Measurements from ENCODE around the gene GAMT. TPM values are rescaled to one million over a fixed set of nuclear protein-coding genes. Genes with fewer than 3 reads are reported as not detected.
A peak's percentile ranks its signal among the peaks of the same experiment; 100 is the strongest.
"Not testable (repeated sequence)": the region's sequence is repeated elsewhere in the genome, so short reads cannot be mapped to it uniquely, and the experiment has no call there.

The GAMT gene
- total RNA-seq (2014; rRNA removed; shearing (Covaris generic)), result 12.3 and 31.6 TPM in 2 replicates

GRCh38 chr19:1401138-1401888, at the start of gene GAMT:
GAMT (minus strand) TSS chr19:1401542; CDS start chr19:1401476, 66 bp downstream.
- no peaks in the 10 kb centered on the region for H3K36me3 ChIP-seq (replicated peaks; ENCODE audit: control insufficient read depth, insufficient read depth, low read length)
- peaks cover 4% of the 10 kb centered on the region; the same call in 1 of the 2 replicates for H3K27me3 ChIP-seq (ENCODE audit: control insufficient read depth, insufficient read depth, low read length)
- peak within 1 kb of the TSS; percentile 82 for H3K4me3 ChIP-seq (ENCODE audit: insufficient read depth, low read depth, low read length)
- DNase-seq, result peak; percentile 96

GRCh38 chr19:1449467-1450442, 48.4 kb upstream of the GAMT start, which contains the start of gene APC2:
APC2 (plus strand) TSS chr19:1450121; CDS start chr19:1453002, 2,881 bp downstream.
- Histone ChIP-seq H3K27me3 (ENCODE audit: control insufficient read depth, insufficient read depth, low read length) (peaks cover 77% of the 10 kb centered on the region), H3K36me3 (replicated peaks; ENCODE audit: control insufficient read depth, insufficient read depth, low read length) (no peaks in the 10 kb centered on the region), H3K4me3 (ENCODE audit: insufficient read depth, low read depth, low read length) (peak within 1 kb of the TSS; percentile 19; the same call in 1 of the 2 replicates)
- peak; percentile 100 for DNase-seq

GRCh38 chr19:1447944-1448343, 46.6 kb upstream of the GAMT start:
- Histone ChIP-seq H3K36me3 (replicated peaks; ENCODE audit: control insufficient read depth, insufficient read depth, low read length) (no peaks in the 10 kb centered on the region), H3K27me3 (ENCODE audit: control insufficient read depth, insufficient read depth, low read length) (peaks cover 65% of the 10 kb centered on the region), H3K4me3 (ENCODE audit: insufficient read depth, low read depth, low read length) (no peak overlapping the region)
- DNase-seq, result no peak

GRCh38 chr19:1447504-1447903, 46.2 kb upstream of the GAMT start:
- Histone ChIP-seq H3K36me3 (replicated peaks; ENCODE audit: control insufficient read depth, insufficient read depth, low read length) (no peaks in the 10 kb centered on the region), H3K4me3 (ENCODE audit: insufficient read depth, low read depth, low read length) (no peak overlapping the region), H3K27me3 (ENCODE audit: control insufficient read depth, insufficient read depth, low read length) (peaks cover 61% of the 10 kb centered on the region)
- DNase-seq, result no peak

- no peak overlapping the region; the same call in 1 of the 2 replicates for H3K4me3 ChIP-seq (ENCODE audit: insufficient read depth, low read depth, low read length)
- peaks cover 55% of the 10 kb centered on the region for H3K27me3 ChIP-seq (ENCODE audit: control insufficient read depth, insufficient read depth, low read length)
- DNase-seq, result peak; percentile 90
These were observed 45.6 kb upstream of the GAMT start for GRCh38 chr19:1446713-1447481.

GRCh38 chr19:1445932-1446712, 44.8 kb upstream of the GAMT start:
- DNase-seq, result peak; percentile 99
- peaks cover 3% of the 10 kb centered on the region for H3K36me3 ChIP-seq (replicated peaks; ENCODE audit: control insufficient read depth, insufficient read depth, low read length)
- H3K27me3 ChIP-seq (ENCODE audit: control insufficient read depth, insufficient read depth, low read length), result peaks cover 50% of the 10 kb centered on the region
- H3K4me3 ChIP-seq (ENCODE audit: insufficient read depth, low read depth, low read length), result peak overlapping the region; percentile 52

More at GRCh38 chr19:1446713-1447481, 45.6 kb upstream of the GAMT start:
- H3K36me3 ChIP-seq (replicated peaks; ENCODE audit: control insufficient read depth, insufficient read depth, low read length), result no peaks in the 10 kb centered on the region

- Histone ChIP-seq H3K4me3 (ENCODE audit: insufficient read depth, low read depth, low read length) (peak overlapping the region; percentile 59), H3K36me3 (replicated peaks; ENCODE audit: control insufficient read depth, insufficient read depth, low read length) (peaks cover 10% of the 10 kb centered on the region), H3K27me3 (ENCODE audit: control insufficient read depth, insufficient read depth, low read length) (peaks cover 42% of the 10 kb centered on the region)
- DNase-seq, result peak; percentile 98
These were observed 44.0 kb upstream of the GAMT start for GRCh38 chr19:1445185-1445931.

- Histone ChIP-seq H3K27me3 (ENCODE audit: control insufficient read depth, insufficient read depth, low read length) (peaks cover 15% of the 10 kb centered on the region), H3K4me3 (ENCODE audit: insufficient read depth, low read depth, low read length) (no peak overlapping the region)
These were observed 40.5 kb upstream of the GAMT start for GRCh38 chr19:1441677-1442438.

GRCh38 chr19:1441022-1441426, 39.7 kb upstream of the GAMT start:
- H3K27me3 ChIP-seq (ENCODE audit: control insufficient read depth, insufficient read depth, low read length), result peaks cover 7% of the 10 kb centered on the region; the same call in 1 of the 2 replicates
- no peak for DNase-seq
- H3K36me3 ChIP-seq (replicated peaks; ENCODE audit: control insufficient read depth, insufficient read depth, low read length), result peaks cover 18% of the 10 kb centered on the region
- no peak overlapping the region for H3K4me3 ChIP-seq (ENCODE audit: insufficient read depth, low read depth, low read length)

More at GRCh38 chr19:1441677-1442438, 40.5 kb upstream of the GAMT start:
- peaks cover 18% of the 10 kb centered on the region for H3K36me3 ChIP-seq (replicated peaks; ENCODE audit: control insufficient read depth, insufficient read depth, low read length)
- DNase-seq, result peak; percentile 59

GRCh38 chr19:1440418-1440801, 39.1 kb upstream of the GAMT start:
- no peak for DNase-seq
- Histone ChIP-seq H3K4me3 (ENCODE audit: insufficient read depth, low read depth, low read length) (no peak overlapping the region), H3K36me3 (replicated peaks; ENCODE audit: control insufficient read depth, insufficient read depth, low read length) (peaks cover 19% of the 10 kb centered on the region), H3K27me3 (ENCODE audit: control insufficient read depth, insufficient read depth, low read length) (peaks cover 4% of the 10 kb centered on the region; the same call in 1 of the 2 replicates)

GRCh38 chr19:1439525-1440417, 38.4 kb upstream of the GAMT start:
- peaks cover 20% of the 10 kb centered on the region for H3K36me3 ChIP-seq (replicated peaks; ENCODE audit: control insufficient read depth, insufficient read depth, low read length)
- H3K4me3 ChIP-seq (ENCODE audit: insufficient read depth, low read depth, low read length), result peak overlapping the region; percentile 99
- not testable (repeated sequence) for DNase-seq; H3K27me3 ChIP-seq (ENCODE audit: control insufficient read depth, insufficient read depth, low read length)
